Stimulated activated CD8-positive, alpha-beta memory T cell treated with anti-CD3 and anti-CD28 coated beads, Interleukin-15, amount 100 ng/mL, for 48 hours (primary cell): ENCODE data around the gene MORN4.

Experiments
- DNase-seq, 2 donors: peaks; one replicate each; pipeline ENCODE4 v3.0.0-alpha.2; 2020; ENCODE audit warnings: low read depth in 2 of 2

The MORN4 gene

GRCh38 chr10:97573021-97573420 lies 60.3 kb downstream of the MORN4 start:
- no peak for DNase-seq

GRCh38 chr10:97572214-97572989 lies 60.9 kb downstream of the MORN4 start, which contains the start of gene ANKRD2:
Gene ANKRD2, plus strand, starts transcription at chr10:97572779. Its CDS starts 10 bp downstream, at chr10:97572789.
- peak; percentile 27 for DNase-seq

GRCh38 chr10:97571622-97572021 lies 61.7 kb downstream of the MORN4 start:
- no peak for DNase-seq

- no peak for DNase-seq
Measured at GRCh38 chr10:97570789-97571471, 62.4 kb downstream of the MORN4 start.

- DNase-seq = no peak
Measured at GRCh38 chr10:97570146-97570788, 63.0 kb downstream of the MORN4 start.

GRCh38 chr10:97567891-97568290 lies 65.4 kb downstream of the MORN4 start:
- no peak for DNase-seq

- DNase-seq = no peak
Measured at GRCh38 chr10:97566336-97566996, 66.8 kb downstream of the MORN4 start.

- DNase-seq = no peak
Measured at GRCh38 chr10:97564776-97565175, 68.5 kb downstream of the MORN4 start.
